Lower leg skin (tissue), 4 donors: ENCODE results near the gene SECISBP2L. TPM values are rescaled to one million over a fixed set of nuclear protein-coding genes. Genes with fewer than 3 reads are reported as not detected.
A peak's percentile ranks its signal among the peaks of the same experiment; 100 is the strongest.

Source experiments
- DNase-seq, 2 donors: peaks; one replicate each; pipeline ENCODE4 v3.0.0-alpha.2; 2019; ENCODE audit warnings: low spot score in 2 of 2
- H3K4me3 ChIP-seq: fragments of 200-600 bp; sonication (generic); 2 replicates; pipeline ENCODE4 v1.5.1; 2017; ENCODE audit warnings: mild to moderate bottlenecking, low read depth; ENCODE audit not compliant: poor library complexity, severe bottlenecking
- POLR2A ChIP-seq, 2 donors: fragments of 450-650 bp; IDR thresholded peaks; one replicate each; pipeline ENCODE4 v1.6.1; 2016 to 2017; ENCODE audit warnings: antibody characterized with exemption in 2 of 2, mild to moderate bottlenecking in 1 of 2, moderate library complexity in 1 of 2
- WGBS, 2 donors: methylation state at CpG; one replicate each; pipeline ENCODE4 v1.1.5; 2018; 5-methylcytosine and 5-hydroxymethylcytosine counted together
- intact Hi-C: fragments of 100-400 bp; cut with DNase I; formaldehyde crosslinking; loops from one replicate; pipeline ENCODE4 v1.15.0; 2023; ENCODE audit warnings: low total_unique reads
- total RNA-seq, 4 donors: library from RNA; depleted of rRNA; stranded (reverse); fragments of >200 nt; gene quantifications; one replicate each; pipeline ENCODE4 v1.1.0, GENCODE V29; 2016
- TF ChIP-seq, protein P1 (sequence below), 3 donors: fragments of 450-650 bp; IDR thresholded peaks; one replicate each; pipeline ENCODE4 v1.5.1; 2016; ENCODE audit warnings: antibody characterized with exemption in 3 of 3, mild to moderate bottlenecking in 3 of 3, moderate library complexity in 2 of 3

The SECISBP2L gene
- total RNA-seq, 4 donors from 2014 or later, result 26.7 to 37.3 (median 30.7) TPM

DNA sequence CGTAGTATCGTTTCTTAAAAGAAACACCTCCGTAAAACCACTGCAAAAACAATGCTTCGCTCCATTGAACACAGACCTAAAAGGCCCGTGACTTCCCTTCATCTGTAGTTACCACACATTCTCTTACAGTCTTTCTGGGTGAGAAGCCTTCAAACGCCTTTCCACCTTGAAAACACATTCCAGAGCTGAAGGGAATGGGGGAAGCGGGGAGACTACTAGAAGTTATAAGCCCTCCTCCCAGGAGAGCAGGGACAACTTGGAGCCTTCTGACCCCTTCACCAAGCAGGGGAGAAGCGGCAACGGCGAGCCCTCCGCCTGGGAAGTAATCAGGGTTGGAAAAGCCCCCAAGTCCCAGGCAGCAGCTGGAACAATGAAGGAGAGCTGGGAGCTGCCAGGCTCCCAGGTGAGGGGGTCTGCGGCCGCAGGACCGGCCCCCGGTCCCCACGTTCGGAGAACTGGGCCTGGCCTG is 461 bp downstream of the SECISBP2L start:
- intact Hi-C loops, result no loop called here
- H3K4me3 ChIP-seq, result peak overlapping the region; percentile 93
- no peak for TF ChIP-seq POLR2A (IDR thresholded peaks at IDR 0.05)
- TF ChIP-seq, protein P1, sequence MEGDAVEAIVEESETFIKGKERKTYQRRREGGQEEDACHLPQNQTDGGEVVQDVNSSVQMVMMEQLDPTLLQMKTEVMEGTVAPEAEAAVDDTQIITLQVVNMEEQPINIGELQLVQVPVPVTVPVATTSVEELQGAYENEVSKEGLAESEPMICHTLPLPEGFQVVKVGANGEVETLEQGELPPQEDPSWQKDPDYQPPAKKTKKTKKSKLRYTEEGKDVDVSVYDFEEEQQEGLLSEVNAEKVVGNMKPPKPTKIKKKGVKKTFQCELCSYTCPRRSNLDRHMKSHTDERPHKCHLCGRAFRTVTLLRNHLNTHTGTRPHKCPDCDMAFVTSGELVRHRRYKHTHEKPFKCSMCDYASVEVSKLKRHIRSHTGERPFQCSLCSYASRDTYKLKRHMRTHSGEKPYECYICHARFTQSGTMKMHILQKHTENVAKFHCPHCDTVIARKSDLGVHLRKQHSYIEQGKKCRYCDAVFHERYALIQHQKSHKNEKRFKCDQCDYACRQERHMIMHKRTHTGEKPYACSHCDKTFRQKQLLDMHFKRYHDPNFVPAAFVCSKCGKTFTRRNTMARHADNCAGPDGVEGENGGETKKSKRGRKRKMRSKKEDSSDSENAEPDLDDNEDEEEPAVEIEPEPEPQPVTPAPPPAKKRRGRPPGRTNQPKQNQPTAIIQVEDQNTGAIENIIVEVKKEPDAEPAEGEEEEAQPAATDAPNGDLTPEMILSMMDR (IDR thresholded peaks at IDR 0.05), result no peak
- DNase-seq, result peak in 1 of 2 donors; percentile 21
- WGBS, 2 donors, result 0% methylated on average over 17 of the region's 17 CpGs

DNA sequence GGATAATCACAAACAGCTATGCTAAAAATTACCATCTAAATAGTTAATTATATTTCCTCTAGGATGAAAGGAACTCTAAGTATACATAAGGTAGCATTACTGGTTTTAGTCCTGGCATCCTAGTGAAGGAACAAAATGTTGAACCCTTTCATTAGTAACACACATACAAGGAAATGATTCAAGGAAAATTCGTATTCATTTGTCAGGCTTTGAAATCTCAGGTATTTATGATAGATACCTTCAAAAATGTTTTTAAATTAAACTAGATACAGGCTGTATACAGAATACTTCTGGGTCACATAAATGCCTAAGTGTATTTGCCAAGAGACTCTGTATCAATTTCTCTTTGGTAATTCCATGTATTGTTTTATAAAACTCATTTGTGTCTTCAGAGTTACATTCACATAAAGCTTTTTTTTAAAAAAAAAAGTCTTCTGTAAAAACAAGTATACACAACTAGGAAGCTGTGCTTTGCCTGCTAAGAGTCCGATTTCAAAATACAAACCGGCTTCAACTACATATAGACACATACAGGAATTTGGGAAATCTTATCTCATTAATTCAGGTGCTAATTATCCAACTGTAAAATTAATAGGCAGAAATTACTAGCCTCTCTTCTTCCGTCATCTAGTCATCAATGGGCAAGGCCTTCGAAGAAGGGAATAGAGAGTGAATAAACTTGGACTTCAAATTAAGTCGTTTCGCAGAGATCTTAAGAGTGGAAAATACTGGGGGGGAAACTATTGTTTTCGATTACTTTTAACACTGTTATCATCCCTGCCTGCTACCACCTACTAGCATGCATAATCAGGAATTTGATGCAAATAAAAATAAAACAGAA is 1.3 kb downstream of the SECISBP2L start:
- intact Hi-C loops, result no loop called here
- H3K4me3 ChIP-seq, result peak overlapping the region; percentile 93
- no peak for TF ChIP-seq POLR2A (IDR thresholded peaks at IDR 0.05)
- TF ChIP-seq, protein P1 (IDR thresholded peaks at IDR 0.05), result no peak
- WGBS, 2 donors, result 4 to 6% methylated on average over 8 of the region's 8 CpGs
- DNase-seq, result no peak

DNA sequence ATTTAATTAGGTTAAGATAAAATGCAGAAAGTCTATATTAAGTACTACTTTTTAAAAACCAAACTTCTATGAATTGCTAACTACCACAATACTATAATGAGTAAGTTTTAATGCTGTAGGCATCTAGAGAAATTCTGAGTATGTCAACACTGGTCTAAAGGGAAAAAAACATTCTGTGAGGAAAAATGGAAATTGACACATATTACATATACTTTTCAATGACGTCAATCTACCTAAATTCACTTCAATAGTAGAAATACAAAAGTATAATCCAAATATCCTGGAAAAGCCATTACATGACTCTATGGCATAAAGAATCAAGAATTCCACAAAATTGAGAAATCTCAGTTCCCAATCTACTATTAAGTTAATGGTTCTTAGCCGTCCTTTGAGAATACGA is 2.2 kb downstream of the SECISBP2L start:
- no peak for DNase-seq
- no peak overlapping the region for H3K4me3 ChIP-seq
- TF ChIP-seq POLR2A (IDR thresholded peaks at IDR 0.05), result no peak
- TF ChIP-seq, protein P1 (IDR thresholded peaks at IDR 0.05), result no peak
- 67 to 69% methylated on average over 3 of the region's 3 CpGs for WGBS, 2 donors
- intact Hi-C loops, result no loop called here

DNA sequence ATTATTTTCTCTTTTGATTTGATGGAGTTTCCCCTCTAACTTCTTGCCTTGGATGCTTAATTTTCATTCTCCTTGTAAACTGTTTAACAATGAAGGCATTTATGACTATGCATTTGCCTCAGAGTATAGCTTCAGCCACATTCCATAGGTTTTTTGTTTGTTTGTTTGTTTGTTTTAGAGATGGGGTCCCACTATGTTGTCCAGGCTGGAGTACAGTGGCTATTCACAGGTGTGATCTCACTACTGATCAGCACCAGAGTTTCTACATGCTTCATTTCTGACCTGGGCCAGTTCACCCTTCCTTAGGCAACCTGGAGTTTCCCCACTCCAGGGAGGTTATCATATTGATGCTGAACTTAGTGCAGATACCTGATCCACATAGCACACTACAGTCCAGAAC is 4.1 kb downstream of the SECISBP2L start:
- TF ChIP-seq, protein P1 (IDR thresholded peaks at IDR 0.05), result no peak
- TF ChIP-seq POLR2A (IDR thresholded peaks at IDR 0.05), result no peak
- intact Hi-C loops, result no loop called here
- H3K4me3 ChIP-seq, result no peak overlapping the region
- DNase-seq, result no peak

DNA sequence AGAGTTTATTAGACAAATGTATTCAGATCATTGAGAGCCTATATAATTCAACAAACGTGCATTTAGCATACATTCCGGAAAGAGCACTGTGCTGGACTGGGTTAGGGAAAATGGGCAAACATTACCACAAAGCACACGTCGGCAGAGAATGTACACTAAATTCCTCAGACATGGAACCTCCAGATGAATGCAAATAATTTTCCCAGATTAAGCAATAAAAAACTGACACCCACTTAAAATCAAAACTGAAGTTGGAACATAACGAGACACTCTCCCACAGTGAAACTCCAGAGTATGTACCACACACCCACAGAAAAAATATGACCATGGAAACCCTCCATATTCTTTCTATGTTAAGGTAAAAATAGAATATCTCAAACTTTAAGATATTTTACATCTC is 4.8 kb downstream of the SECISBP2L start:
- no peak for TF ChIP-seq POLR2A (IDR thresholded peaks at IDR 0.05)
- TF ChIP-seq, protein P1 (IDR thresholded peaks at IDR 0.05), result no peak
- no peak overlapping the region for H3K4me3 ChIP-seq
- DNase-seq, result no peak
- intact Hi-C loops, result no loop called here
- 61 to 64% methylated on average over 5 of the region's 5 CpGs for WGBS, 2 donors
